OCI-LY7 (cell line): ENCODE results near the gene RHBDD3. TPM values are rescaled to one million over a fixed set of nuclear protein-coding genes. Genes with fewer than 3 reads are reported as not detected.

Source experiments
- BruUV-seq: library from RNA; stranded (reverse); fragments of 400-500 nt; replicated peaks from 2 replicates; lab custom pipeline; 2021; lab: Mats Ljungman, UMichigan
- CTCF ChIA-PET: fragments of 300-600 bp; sonication (Branson Sonifier 250); formaldehyde crosslinking; loops from one replicate; lab custom pipeline; 2022; ENCODE audit warnings: antibody characterized with exemption; ENCODE audit not compliant: unreplicated experiment; lab: Charles Lee
- POLR2A ChIA-PET: fragments of 300-600 bp; sonication (Branson Sonifier 250); formaldehyde crosslinking; loops from one replicate; lab custom pipeline; 2022; ENCODE audit warnings: antibody characterized with exemption; lab: Charles Lee
- DNase-seq: peaks from one replicate; pipeline ENCODE4 v3.0.0-alpha.2; 2015; ENCODE audit warnings: low spot score
- H2AFZ ChIP-seq: fragments of 200-600 bp; sonication (generic), shearing (Covaris generic); 2 replicates; pipeline ENCODE4 v1.6.1; 2014; ENCODE audit warnings: mild to moderate bottlenecking, antibody characterized with exemption, low read length, moderate library complexity
- H3K27ac ChIP-seq: fragments of 200-600 bp; sonication (generic); 2 replicates; pipeline ENCODE4 v1.5.1; 2014; ENCODE audit warnings: mixed run types, low read depth, mild to moderate bottlenecking, moderate library complexity, low read length, inconsistent platforms; ENCODE audit not compliant: poor library complexity, severe bottlenecking
- H3K36me3 ChIP-seq: fragments of 200-600 bp; sonication (generic); 2 replicates; pipeline ENCODE4 v1.6.1; 2014; ENCODE audit warnings: mild to moderate bottlenecking, antibody characterized with exemption, low read length, moderate library complexity, mixed read lengths; ENCODE audit not compliant: insufficient read depth
- H3K4me1 ChIP-seq: fragments of 200-600 bp; sonication (generic); 2 replicates; pipeline ENCODE4 v1.5.1; 2014; ENCODE audit warnings: mild to moderate bottlenecking, low read length; ENCODE audit not compliant: insufficient read depth, poor library complexity, severe bottlenecking
- H3K4me2 ChIP-seq: fragments of 200-600 bp; sonication (generic); 2 replicates; pipeline ENCODE4 v1.6.1; 2014; ENCODE audit warnings: mild to moderate bottlenecking, low read length
- H3K4me3 ChIP-seq: fragments of 200-600 bp; sonication (generic); 2 replicates; pipeline ENCODE4 v1.5.1; 2014; ENCODE audit warnings: mild to moderate bottlenecking, low read depth, low read length; ENCODE audit not compliant: poor library complexity, severe bottlenecking
- H3K79me2 ChIP-seq: fragments of 200-600 bp; sonication (generic); 2 replicates; pipeline ENCODE4 v1.6.1; 2016; ENCODE audit warnings: low read depth, mild to moderate bottlenecking, low read length, moderate library complexity, mixed read lengths; ENCODE audit not compliant: insufficient read depth
- H3K9me2 ChIP-seq: fragments of 200-600 bp; sonication (generic); 2 replicates; pipeline ENCODE4 v1.6.1; 2016; ENCODE audit warnings: mild to moderate bottlenecking, low read length, mixed read lengths; ENCODE audit not compliant: insufficient read depth
- H3K9me3 ChIP-seq: fragments of 200-600 bp; sonication (generic); 2 replicates; pipeline ENCODE4 v1.6.1; 2014; ENCODE audit warnings: mild to moderate bottlenecking, mixed run types, low read length, mixed read lengths
- H4K20me1 ChIP-seq: fragments of 200-600 bp; sonication (generic); 2 replicates; pipeline ENCODE4 v1.6.1; 2014; ENCODE audit warnings: mild to moderate bottlenecking, antibody characterized with exemption, low read length, moderate library complexity, mixed read lengths; ENCODE audit not compliant: insufficient read depth
- CTCF ChIP-seq: fragments of 200-600 bp; sonication (generic); conservative IDR thresholded peaks from 2 replicates; pipeline ENCODE4 v1.5.1; 2014; ENCODE audit warnings: mild to moderate bottlenecking, antibody characterized with exemption, low read length, moderate library complexity, mixed read lengths
- EZH2phosphoT487 ChIP-seq: fragments of 200-600 bp; sonication (generic); IDR thresholded peaks from 2 replicates; pipeline ENCODE4 v1.6.1; 2018; ENCODE audit warnings: low read depth, borderline replicate concordance, mild to moderate bottlenecking, mixed run types, antibody characterized with exemption, low read length, moderate library complexity, mixed read lengths
- intact Hi-C: fragments of 100-400 bp; cut with micrococcal nuclease; formaldehyde crosslinking; loops from one replicate; pipeline ENCODE4 v1.10.0; 2022; ENCODE audit not compliant: unreplicated experiment
- total RNA-seq, 2 experiments: library from RNA; depleted of rRNA in 1 of 2; stranded (reverse); fragments of >200 nt in 1 of 2; shearing (Covaris generic) in 1 of 2; gene quantifications; 2 replicates each; pipeline ENCODE4 v1.2.3, GENCODE V29; 2014 to 2022

RHBDD3 gene
- total RNA-seq, 2 experiments from 2014 or later = 39.2 to 44.5 TPM

DNA sequence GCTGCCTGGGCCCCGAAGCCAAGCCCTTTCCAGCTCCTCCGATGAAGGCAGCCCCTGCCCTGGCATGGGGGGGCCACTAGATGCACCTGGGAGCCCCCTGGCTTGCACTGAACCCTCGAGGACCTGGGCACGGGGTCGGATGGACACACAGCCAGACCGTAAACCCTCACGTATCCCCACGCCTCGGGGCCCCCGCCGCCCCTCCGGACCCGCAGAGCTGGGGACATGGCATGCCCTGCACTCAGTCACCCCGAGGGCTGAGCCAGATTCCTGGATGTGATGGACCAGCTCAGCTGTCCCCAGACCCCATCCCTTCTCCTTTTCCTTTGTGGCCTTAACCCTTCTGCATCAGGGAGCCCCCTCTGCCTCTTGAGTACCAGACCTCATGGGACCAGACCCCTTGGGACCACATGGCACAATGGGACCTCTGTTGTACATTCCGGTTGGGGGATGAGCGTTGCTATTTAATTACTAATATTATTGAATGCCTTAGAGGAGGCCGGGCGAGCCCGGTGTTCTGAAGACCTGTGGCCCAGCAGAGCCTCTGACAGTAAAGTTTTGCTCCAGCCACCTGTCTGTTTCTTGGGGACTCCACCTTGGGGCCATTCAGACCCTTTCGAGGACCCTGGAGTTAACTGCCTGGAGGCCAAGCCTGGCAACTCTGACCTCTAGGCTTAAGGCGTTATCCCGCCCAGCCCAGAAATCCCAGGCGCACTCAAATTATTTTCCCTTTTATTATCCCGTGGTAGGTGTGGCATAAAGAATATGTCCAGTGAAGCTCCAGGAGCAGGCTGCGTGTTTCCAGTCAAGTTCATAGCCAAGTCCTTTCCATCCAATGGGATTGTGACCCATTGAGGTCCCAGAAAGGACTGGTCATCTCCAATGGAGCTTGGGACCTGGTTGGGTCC, 44.7 kb upstream of the RHBDD3 start:
- no peak overlapping the region for H3K27ac ChIP-seq
- H4K20me1 ChIP-seq = no peaks in the 10 kb centered on the region
- H2AFZ ChIP-seq = no peak overlapping the region
- TF ChIP-seq EZH2phosphoT487 (no peak), CTCF (no peak)
- no peaks in the 10 kb centered on the region for H3K9me3 ChIP-seq
- no peak for DNase-seq
- H3K79me2 ChIP-seq = no peaks in the 10 kb centered on the region
- no peak overlapping the region for H3K4me2 ChIP-seq
- BruUV-seq = no TSS peak
- no peaks in the 10 kb centered on the region for H3K9me2 ChIP-seq
- H3K4me1 ChIP-seq = no peaks in the 10 kb centered on the region
- intact Hi-C loops = no loop called here
- ChIA-PET POLR2A (no interaction called here), CTCF (no interaction called here)
- H3K36me3 ChIP-seq = peaks cover 12% of the 10 kb centered on the region
- H3K4me3 ChIP-seq = no peak overlapping the region

DNA sequence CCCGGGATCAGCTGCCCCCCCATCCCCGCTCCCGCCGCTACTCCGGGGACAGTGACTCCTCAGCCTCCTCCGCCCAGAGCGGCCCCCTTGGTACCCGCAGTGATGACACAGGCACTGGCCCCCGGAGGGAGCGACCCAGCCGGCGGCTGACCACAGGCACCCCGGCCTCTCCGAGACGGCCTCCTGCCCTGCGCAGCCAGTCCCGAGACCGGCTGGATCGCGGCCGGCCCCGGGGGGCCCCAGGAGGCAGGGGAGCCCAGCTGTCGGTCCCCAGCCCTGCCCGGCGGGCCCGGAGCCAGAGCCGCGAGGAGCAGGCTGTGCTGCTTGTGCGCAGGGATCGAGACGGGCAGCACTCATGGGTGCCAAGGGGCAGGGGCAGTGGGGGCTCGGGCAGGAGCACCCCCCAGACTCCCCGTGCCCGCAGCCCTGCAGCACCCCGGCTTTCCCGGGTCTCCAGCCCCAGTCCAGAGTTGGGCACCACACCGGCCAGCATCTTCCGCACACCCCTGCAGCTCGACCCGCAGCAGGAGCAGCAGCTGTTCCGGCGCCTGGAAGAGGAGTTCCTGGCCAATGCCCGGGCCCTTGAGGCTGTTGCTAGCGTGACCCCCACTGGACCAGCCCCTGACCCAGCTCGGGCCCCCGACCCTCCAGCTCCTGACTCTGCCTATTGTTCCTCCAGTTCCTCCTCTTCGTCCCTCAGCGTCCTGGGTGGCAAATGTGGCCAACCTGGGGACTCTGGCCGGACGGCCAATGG, 43.9 kb upstream of the RHBDD3 start:
- TF ChIP-seq EZH2phosphoT487 (no peak), CTCF (no peak)
- Histone ChIP-seq H3K79me2 (no peaks in the 10 kb centered on the region), H3K4me1 (peaks cover 3% of the 10 kb centered on the region), H3K4me2 (no peak overlapping the region), H3K4me3 (no peak overlapping the region), H2AFZ (no peak overlapping the region), H3K36me3 (peaks cover 4% of the 10 kb centered on the region; the same call in 1 of the 2 replicates), H4K20me1 (no peaks in the 10 kb centered on the region), H3K9me2 (no peaks in the 10 kb centered on the region), H3K9me3 (no peaks in the 10 kb centered on the region), H3K27ac (no peak overlapping the region)
- intact Hi-C loops = no loop called here
- ChIA-PET CTCF (no interaction called here), POLR2A (no interaction called here)
- no TSS peak for BruUV-seq
- DNase-seq = no peak
